Eye (tissue), 1 donor: Measurements from ENCODE around the gene AUTS2.
"Not testable (repeated sequence)": the region's sequence is repeated elsewhere in the genome, so short reads cannot be mapped to it uniquely, and the experiment has no call there.

Experiments used
- DNase-seq: peaks from one replicate; pipeline ENCODE4 v3.0.0-alpha.2; 2015

AUTS2 gene

GRCh38 chr7:70573696-70574095, 975.4 kb downstream of the AUTS2 start:
- DNase-seq = no peak

GRCh38 chr7:70574314-70574834, 976.1 kb downstream of the AUTS2 start:
- no peak for DNase-seq

- peak; percentile 94 for DNase-seq
These were observed 976.9 kb downstream of the AUTS2 start for GRCh38 chr7:70574970-70575799.

GRCh38 chr7:70577078-70577477, 978.8 kb downstream of the AUTS2 start:
- DNase-seq = no peak

DNA sequence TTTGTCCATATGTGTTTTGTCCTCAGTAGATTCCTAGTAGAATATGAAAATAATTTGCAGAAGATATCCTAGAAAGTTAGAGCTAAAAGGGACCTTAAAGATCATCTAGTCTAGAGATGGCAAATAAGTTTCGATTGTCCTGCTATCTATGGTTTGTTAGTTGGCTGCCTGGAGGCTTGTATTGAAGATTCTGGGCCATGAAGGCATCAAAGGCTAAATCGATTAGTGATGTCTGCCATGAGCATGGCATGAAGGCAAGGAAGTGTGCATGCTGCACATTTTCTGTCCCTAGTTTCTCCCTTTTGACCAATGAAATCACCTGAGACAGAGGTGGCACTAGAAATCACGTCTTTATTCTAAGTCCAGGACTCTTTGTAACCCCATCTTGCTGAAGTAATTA, 979.9 kb downstream of the AUTS2 start:
- no peak for DNase-seq

GRCh38 chr7:70579397-70580097, 981.3 kb downstream of the AUTS2 start:
- no peak for DNase-seq

DNA sequence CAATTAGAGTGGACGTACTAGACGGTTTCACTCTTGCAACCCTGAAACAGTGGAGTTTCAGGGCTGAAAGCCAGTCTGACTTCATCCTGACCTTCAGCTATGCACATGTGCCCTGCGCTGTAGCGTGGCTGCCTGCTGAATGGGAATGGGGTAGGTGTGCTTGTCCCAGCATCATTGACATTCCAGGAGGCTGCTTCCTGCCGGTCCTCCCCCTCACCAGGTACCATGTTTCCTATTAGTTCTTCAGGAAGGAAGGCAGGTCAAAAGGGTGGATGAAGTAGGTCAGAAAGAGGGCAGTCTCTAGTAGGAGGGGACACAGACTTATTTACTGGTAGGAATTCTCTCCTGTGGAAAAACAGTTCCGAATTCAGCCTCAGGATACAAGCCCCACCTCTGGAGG, 981.9 kb downstream of the AUTS2 start:
- DNase-seq = no peak

DNA sequence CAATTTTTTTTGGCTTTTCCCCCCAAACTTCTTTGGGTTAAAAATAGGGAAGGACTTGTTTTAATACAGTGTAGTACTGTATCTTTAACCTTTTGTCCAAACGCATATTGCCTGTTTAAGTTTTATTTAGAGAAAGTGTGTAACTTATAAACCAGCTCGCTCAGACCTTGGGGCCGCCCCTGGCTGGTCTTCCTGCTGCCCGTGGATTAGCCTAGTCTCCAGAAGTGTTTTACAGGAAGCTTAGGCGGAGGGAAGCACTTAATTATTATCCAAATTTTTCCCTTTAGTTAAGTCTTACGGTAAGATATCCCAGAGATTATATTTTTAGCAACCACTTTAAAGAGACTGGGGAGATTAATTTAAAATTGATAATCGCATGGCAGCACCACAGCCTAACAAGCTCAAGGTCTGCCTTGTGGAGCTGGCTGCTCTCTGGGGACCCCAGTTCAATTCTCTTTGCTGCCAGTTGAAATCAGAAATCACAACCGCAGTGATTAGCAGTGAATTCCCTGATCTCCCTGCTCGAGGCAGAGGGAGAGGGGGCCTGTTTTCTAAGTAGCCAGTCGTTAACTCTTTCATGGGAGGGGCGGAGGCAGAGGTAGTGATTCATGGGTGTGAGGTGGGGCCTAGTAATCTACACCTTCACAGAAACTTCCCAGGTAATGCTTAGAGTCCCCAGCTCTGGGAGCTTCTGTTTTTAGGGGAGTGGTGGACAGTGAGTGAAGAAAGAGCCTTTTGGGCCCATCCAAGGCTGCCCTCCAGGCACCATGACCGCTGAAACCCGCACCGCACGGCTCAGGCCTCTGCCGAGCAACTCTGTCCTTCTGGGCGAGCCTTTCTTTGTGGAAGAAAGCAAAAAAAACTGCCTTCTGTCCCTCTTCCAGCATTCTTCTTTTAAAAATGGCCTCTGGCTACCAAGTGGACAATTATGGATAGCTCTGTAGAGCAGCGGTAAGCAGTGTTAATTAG, 984.9 kb downstream of the AUTS2 start:
- DNase-seq = peak; percentile 91

GRCh38 chr7:70583965-70584883, 985.9 kb downstream of the AUTS2 start:
- DNase-seq = peak; percentile 46

GRCh38 chr7:70585071-70585470, 986.8 kb downstream of the AUTS2 start:
- DNase-seq = no peak

DNA sequence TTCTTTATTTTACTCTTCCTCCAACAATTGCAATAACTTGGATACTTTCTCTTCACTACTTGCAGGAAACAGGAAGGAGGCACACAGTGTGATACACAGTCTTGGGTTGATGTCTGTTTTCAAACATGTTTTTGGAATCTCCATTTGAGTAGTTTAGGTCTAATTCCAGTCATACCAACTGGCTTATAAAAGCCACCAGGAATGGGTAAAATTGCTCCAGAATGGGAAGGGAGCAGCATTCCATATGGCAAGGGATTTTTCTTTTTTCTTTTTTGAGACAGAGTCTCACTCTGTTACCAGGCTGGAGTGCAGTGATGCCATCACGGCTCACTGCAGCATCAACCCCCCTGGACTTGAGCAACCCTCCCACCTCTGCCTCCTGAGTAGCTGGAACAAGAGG, 988.5 kb downstream of the AUTS2 start:
- DNase-seq = no peak

GRCh38 chr7:70587739-70588138, 989.5 kb downstream of the AUTS2 start:
- no peak for DNase-seq

DNA sequence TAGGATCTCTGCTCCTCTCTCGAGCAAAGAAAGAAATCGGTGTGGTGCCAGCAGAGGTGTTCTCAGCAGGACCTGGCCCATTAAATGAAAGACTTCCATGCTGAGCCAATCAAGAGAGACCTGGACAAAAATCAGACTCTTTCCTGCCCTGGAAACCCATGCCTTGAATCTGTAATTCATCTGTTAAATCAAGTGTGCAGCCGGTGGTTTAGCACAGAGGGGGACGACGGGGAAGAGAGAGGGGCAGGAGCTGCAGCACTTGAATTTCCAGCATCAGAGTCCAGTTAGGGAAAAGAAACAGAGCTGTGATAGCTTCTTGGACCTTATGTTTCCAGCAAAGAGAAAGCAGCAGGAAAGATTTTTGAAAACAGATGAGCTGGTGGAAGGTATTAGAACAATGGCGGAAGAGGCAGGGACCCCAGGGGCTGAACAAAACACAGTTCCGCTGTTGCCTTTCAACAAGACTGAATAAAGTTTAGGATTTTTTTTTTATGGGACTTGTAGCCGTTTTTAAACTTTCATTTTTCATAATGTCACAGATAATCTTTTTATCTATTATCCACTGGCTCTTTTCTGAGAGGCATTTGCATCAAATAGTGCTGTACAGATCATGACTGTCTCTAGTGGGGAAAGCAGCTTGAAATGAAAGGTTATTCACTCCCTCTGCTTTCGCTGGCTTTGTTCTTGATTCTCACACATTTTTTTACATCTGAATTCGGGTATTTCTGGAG, 990.1 kb downstream of the AUTS2 start:
- peak; percentile 56 for DNase-seq

- DNase-seq = no peak
These were observed 990.7 kb downstream of the AUTS2 start for GRCh38 chr7:70589010-70589409.

DNA sequence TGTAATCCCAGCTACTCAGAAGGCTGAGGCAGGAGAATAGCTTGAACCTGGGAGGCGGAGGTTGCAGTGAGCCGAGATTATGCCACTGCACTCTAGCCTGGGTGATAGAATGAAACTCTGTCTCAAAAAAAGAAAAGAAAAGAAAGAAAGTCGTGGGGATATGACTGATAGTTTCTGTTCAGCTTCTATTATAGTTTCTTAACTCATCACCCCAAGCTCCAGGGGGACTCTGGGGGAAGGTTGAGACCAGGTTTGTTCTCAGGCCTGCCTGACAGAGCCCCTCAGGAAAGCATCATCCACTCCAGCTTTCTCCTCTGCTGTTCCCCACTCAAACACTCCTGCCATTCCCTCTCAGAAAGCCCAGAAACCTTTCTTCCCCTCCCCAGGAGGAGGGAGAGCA, 991.3 kb downstream of the AUTS2 start:
- no peak for DNase-seq

DNA sequence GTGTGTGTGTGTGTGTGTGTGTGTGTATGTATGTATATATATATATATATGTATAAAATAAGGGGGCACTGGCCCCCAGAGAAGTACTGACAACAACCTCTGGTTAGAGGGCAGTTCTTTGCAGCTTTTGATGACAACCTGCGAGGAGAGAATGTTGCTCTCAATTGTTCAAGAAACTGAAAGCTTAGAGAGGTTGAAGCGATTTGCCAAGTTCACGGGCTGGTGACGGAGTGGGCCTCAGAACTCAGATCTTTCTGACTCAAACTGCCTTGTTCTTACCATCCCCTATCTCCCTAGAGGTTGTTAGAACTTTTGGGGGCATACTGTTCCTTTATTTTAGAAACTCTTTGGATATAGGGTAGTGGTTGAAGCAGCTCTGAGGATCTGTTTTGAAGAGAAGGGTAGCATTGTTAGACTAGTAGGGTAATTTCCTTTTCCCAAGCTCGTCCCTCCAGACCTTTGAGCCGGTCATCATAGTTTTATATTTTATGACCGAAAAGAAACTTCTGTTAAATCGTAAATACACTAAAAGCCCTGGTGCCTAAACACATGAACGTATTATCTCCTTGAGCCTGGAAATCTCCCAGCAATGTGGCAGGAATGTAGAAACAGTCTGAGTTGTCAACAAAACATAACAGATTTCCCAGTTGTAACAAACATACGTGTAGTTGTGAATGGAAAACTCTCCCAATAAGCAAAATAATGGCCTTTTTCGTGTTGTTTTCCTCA, 992.0 kb downstream of the AUTS2 start:
- DNase-seq = no peak

DNA sequence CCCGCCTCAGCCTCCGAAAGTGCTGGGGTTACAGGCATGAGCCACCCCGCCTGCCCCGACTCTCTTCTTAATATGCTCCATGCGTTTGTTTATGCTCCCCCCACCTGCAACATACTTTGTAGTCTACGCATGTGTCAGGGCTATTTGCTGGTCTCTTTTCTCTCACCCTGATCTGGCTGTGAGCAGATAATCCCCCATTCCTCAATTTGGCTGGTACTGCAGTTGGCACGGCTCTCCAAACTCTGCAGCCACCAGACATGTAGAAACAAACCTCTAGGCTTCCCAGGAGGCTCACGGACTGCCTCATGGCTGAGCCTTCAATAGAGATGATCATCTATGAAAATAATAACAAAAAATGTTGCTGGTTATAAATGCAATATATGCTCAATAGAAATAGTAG, 993.4 kb downstream of the AUTS2 start:
- DNase-seq = no peak

DNA sequence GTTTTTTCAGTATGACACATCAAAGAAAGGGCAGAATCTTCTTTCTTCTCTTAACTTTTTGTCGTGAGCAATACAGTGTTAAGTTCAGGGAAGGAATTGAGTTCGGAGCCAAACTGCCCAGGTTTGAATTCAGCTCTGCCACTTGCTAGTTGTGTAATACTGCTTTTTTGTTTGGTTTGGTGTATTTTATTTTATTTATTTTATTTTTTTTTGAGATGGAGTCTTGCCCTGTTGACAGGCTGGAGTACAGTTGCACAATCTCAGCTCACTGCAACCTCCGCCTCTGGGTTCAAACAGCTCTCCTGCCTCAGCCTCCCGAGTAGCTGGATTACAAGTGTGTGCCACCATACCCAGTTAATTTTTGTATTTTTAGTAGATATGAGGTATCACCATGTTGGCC, 993.9 kb downstream of the AUTS2 start:
- no peak for DNase-seq

- DNase-seq = no peak
These were observed 995.9 kb downstream of the AUTS2 start for GRCh38 chr7:70594170-70594569.

DNA sequence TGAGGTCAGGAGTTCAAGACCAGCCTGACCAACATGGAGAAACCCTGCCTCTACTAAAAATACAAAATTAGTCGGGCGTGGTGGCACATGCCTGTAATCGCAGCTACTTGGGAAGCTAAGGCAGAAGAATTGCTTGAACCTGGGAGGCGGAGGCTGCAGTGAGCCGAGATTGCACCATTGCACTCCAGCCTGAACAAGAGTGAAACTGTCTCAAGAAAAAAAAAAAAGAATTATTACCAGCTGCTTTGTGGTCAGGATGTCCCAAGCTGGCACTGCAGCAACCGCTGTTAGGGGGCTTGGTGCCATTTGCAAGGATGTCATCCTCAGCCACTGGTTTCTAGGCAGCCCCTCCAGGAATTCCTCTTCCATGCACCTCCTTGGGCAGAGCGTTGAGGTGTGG, 996.6 kb downstream of the AUTS2 start:
- not testable (repeated sequence) for DNase-seq
